Measurements from ENCODE around the gene LRMDA. TPM values are rescaled to one million over a fixed set of nuclear protein-coding genes. Genes with fewer than 3 reads are reported as not detected.
A peak's percentile ranks its signal among the peaks of the same experiment; 100 is the strongest.

LRMDA gene
- total and polyA plus RNA-seq, 2 of the 13 experiments (the other 11 are each of a cell fraction or from before 2014, with no cell fraction given): 13.4 to 22.0 TPM

DNA sequence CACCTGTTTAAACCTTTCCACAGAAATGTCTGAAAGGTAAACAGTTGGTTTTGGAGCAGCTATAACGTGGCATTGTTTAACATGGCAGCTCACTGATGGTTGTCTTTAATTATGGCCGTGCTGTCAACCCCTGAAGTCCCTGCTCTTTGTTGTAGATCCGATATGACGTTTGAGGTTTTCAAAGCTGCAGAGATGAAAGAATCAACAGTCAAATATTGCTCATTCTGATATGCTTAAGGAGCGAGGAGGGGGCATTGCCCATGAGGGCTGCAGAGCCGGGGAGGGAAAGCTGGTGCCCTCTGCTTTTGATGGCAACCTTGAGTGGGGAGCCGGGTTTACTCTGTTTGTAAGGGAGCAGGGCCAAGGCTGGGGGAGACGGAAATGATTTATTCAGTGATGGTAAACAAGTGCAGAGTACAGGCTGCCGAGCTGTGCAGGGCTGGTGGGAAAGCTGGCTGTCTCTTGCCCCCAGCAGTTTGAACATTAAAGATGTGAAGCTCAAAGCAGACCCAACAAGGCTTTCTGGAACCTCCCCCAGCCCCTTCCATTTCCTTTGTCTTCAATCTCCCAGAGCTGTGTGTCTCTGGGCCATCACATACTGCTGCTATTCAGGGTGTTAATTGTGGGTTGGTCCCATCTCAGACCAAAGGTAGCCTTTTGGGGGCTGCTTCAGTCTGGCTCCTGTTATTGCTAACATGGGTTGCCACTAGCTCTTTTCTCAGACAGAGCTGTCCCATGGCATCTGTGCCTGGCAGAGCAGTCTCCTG, 345.5 kb downstream of the LRMDA start (continued):
- TF ChIP-seq REST (IDR thresholded peaks at IDR 0.05; ENCODE audit: borderline replicate concordance in 1 of 2, low read depth in 1 of 2, low read length in 2 of 2) (peak in 1 of 2 experiments; percentile 34; a peak in 1 of 4 replicates), GFI1 (CRISPR knock-in tag; IDR thresholded peaks at IDR 0.05; ENCODE audit: borderline replicate concordance) (peak; percentile 93), CHCHD3 (CRISPR knock-in tag; IDR thresholded peaks at IDR 0.05) (no peak), MAFF (IDR thresholded peaks at IDR 0.05; ENCODE audit: low read depth, low read length) (0 out of 2 replicates have a peak, but pooled peaks have one; percentile 1), HNRNPK (IDR thresholded peaks at IDR 0.05; ENCODE audit: low read depth, low read length, poor library complexity, severe bottlenecking) (no peak), GABPB1 (CRISPR knock-in tag; IDR thresholded peaks at IDR 0.05) (peak; percentile 49), KLF16 (CRISPR knock-in tag; IDR thresholded peaks at IDR 0.05) (peak in 1 of 2 experiments; percentile 61; a peak in 2 of 4 replicates), GATA4 (IDR thresholded peaks at IDR 0.05; ENCODE audit: borderline replicate concordance, low read depth) (peak; percentile 97), ZNF615 (CRISPR knock-in tag; IDR thresholded peaks at IDR 0.05; ENCODE audit: borderline replicate concordance) (peak; percentile 34; the same call in 1 of the 2 replicates), TRIM22 (IDR thresholded peaks at IDR 0.05) (no peak), SOX13 (IDR thresholded peaks at IDR 0.05) (peak; percentile 87), SOX13 (CRISPR knock-in tag; conservative IDR thresholded peaks at IDR 0.05 in 1 of 2, IDR thresholded peaks at IDR 0.05 in 1 of 2) (peak in 1 of 2 experiments; percentile 94; a peak in 2 of 4 replicates), HOMEZ (CRISPR knock-in tag; IDR thresholded peaks at IDR 0.05; ENCODE audit: low read depth) (peak; percentile 93)
- TF ChIP-seq, protein P1, sequence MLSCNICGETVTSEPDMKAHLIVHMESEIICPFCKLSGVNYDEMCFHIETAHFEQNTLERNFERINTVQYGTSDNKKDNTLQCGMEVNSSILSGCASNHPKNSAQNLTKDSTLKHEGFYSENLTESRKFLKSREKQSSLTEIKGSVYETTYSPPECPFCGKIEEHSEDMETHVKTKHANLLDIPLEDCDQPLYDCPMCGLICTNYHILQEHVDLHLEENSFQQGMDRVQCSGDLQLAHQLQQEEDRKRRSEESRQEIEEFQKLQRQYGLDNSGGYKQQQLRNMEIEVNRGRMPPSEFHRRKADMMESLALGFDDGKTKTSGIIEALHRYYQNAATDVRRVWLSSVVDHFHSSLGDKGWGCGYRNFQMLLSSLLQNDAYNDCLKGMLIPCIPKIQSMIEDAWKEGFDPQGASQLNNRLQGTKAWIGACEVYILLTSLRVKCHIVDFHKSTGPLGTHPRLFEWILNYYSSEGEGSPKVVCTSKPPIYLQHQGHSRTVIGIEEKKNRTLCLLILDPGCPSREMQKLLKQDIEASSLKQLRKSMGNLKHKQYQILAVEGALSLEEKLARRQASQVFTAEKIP (CRISPR knock-in tag; IDR thresholded peaks at IDR 0.05; ENCODE audit: borderline replicate concordance): no peak
- TF ChIP-seq, protein P2, sequence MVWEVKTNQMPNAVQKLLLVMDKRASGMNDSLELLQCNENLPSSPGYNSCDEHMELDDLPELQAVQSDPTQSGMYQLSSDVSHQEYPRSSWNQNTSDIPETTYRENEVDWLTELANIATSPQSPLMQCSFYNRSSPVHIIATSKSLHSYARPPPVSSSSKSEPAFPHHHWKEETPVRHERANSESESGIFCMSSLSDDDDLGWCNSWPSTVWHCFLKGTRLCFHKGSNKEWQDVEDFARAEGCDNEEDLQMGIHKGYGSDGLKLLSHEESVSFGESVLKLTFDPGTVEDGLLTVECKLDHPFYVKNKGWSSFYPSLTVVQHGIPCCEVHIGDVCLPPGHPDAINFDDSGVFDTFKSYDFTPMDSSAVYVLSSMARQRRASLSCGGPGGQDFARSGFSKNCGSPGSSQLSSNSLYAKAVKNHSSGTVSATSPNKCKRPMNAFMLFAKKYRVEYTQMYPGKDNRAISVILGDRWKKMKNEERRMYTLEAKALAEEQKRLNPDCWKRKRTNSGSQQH (CRISPR knock-in tag; IDR thresholded peaks at IDR 0.05; ENCODE audit: low read depth): no peak
- TF ChIP-seq, protein P3, sequence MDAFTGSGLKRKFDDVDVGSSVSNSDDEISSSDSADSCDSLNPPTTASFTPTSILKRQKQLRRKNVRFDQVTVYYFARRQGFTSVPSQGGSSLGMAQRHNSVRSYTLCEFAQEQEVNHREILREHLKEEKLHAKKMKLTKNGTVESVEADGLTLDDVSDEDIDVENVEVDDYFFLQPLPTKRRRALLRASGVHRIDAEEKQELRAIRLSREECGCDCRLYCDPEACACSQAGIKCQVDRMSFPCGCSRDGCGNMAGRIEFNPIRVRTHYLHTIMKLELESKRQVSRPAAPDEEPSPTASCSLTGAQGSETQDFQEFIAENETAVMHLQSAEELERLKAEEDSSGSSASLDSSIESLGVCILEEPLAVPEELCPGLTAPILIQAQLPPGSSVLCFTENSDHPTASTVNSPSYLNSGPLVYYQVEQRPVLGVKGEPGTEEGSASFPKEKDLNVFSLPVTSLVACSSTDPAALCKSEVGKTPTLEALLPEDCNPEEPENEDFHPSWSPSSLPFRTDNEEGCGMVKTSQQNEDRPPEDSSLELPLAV (CRISPR knock-in tag; conservative IDR thresholded peaks at IDR 0.05; ENCODE audit: low read depth): no peak

All from HepG2 (cell line).